Smooth muscle cell (in vitro differentiated cells): ENCODE data around the gene SRGAP3. TPM values are rescaled to one million over a fixed set of nuclear protein-coding genes. Genes with fewer than 3 reads are reported as not detected.

ENCODE experiments used
- DNase-seq: peaks from one replicate; lab custom pipeline; 2025; ENCODE audit not compliant: unreplicated experiment; lab: John Stamatoyannopoulos, UW
- H2AFZ ChIP-seq: fragments of 200-600 bp; sonication (generic); 2 replicates; pipeline ENCODE4 v1.6.0; 2016; ENCODE audit warnings: antibody characterized with exemption, low read depth, mild to moderate bottlenecking
- H3F3A ChIP-seq: fragments of 200-600 bp; sonication (generic); 2 replicates; pipeline ENCODE4 v1.6.0; 2017; ENCODE audit warnings: antibody characterized with exemption, low read depth
- H3K27ac ChIP-seq: fragments of 200-600 bp; sonication (generic); 2 replicates; pipeline ENCODE4 v1.5.1; 2016; ENCODE audit warnings: low read depth, mild to moderate bottlenecking
- H3K27me3 ChIP-seq: fragments of 200-600 bp; sonication (generic); 2 replicates; pipeline ENCODE4 v1.6.1; 2016; ENCODE audit warnings: low read depth, mild to moderate bottlenecking
- H3K36me3 ChIP-seq: fragments of 200-600 bp; sonication (generic); 2 replicates; pipeline ENCODE4 v1.5.1; 2016; ENCODE audit warnings: low read depth
- H3K4me1 ChIP-seq: fragments of 200-600 bp; sonication (generic); 2 replicates; pipeline ENCODE4 v1.5.1; 2016; ENCODE audit warnings: low read depth
- H3K4me2 ChIP-seq: fragments of 200-600 bp; sonication (generic); 2 replicates; pipeline ENCODE4 v1.6.0; 2016; ENCODE audit warnings: mild to moderate bottlenecking
- H3K4me3 ChIP-seq: fragments of 200-600 bp; sonication (generic); 2 replicates; pipeline ENCODE4 v1.5.1; 2016; ENCODE audit warnings: mild to moderate bottlenecking
- H3K79me2 ChIP-seq: fragments of 200-600 bp; sonication (generic); 2 replicates; pipeline ENCODE4 v1.6.0; 2016; ENCODE audit warnings: low read depth, mild to moderate bottlenecking
- H3K9ac ChIP-seq: fragments of 200-600 bp; sonication (generic); 2 replicates; pipeline ENCODE4 v1.6.0; 2016; ENCODE audit warnings: low read depth
- H3K9me3 ChIP-seq: fragments of 200-600 bp; sonication (generic); replicated peaks from 2 replicates; pipeline ENCODE4 v1.5.1; 2016; ENCODE audit warnings: low read depth
- H4K20me1 ChIP-seq: fragments of 200-600 bp; sonication (generic); 2 replicates; pipeline ENCODE4 v1.6.0; 2016; ENCODE audit warnings: low read depth
- CTCF ChIP-seq: fragments of 200-600 bp; sonication (generic); IDR thresholded peaks from 2 replicates; pipeline ENCODE4 v1.5.1; 2017; ENCODE audit warnings: borderline replicate concordance, mild to moderate bottlenecking, antibody characterized with exemption; ENCODE audit not compliant: insufficient read depth, poor library complexity, severe bottlenecking
- WGBS: methylation state at CpG from one replicate; pipeline ENCODE4 v1.1.7; 2016; ENCODE audit warnings: low lambda C conversion rate; 5-methylcytosine and 5-hydroxymethylcytosine counted together
- polyA plus RNA-seq: library from polyadenylated mRNA; unstranded; fragments of >200 nt; fragmentation: Nextera tagmentation; extraction: Ambion mirVana; gene quantifications from 2 replicates; pipeline ENCODE4 v1.2.1, GENCODE V29; 2016
- total RNA-seq: library from RNA; depleted of rRNA; stranded (reverse); fragments of >200 nt; gene quantifications from 2 replicates; pipeline ENCODE4 v1.2.3, GENCODE V29; 2014

SRGAP3 gene
- total and polyA plus RNA-seq, 2 experiments from 2014 or later: 1.5 to 3.1 TPM

DNA sequence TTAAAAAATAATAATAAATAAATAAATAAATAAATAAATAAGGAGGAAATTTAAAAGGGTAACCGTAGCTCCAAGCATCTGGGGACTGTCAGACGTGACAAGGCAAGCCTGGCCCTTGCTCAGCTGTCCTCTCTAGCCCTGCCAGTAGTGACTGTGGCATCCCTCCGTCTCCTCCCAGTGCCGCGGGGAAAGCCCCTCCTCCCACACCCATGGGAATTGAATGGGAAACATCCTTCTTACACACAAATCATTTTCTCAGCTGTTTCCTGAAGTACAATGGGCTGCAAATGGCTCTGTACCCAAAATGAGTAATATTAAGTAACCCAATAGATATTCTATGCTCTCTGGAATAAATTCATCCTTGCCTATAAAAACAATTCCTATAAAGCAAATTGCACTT is 184.6 kb downstream of the SRGAP3 start:
- H3K4me1 ChIP-seq: no peaks in the 10 kb centered on the region
- no peak overlapping the region for H2AFZ ChIP-seq
- no peaks in the 10 kb centered on the region for H3F3A ChIP-seq
- H3K27ac ChIP-seq: no peak overlapping the region
- H3K36me3 ChIP-seq: no peaks in the 10 kb centered on the region
- WGBS: 66% methylated on average over 5 of the region's 5 CpGs
- no peak overlapping the region for H3K4me3 ChIP-seq
- no peaks in the 10 kb centered on the region for H3K9me3 ChIP-seq
- H3K79me2 ChIP-seq: no peaks in the 10 kb centered on the region
- H3K9ac ChIP-seq: no peak overlapping the region
- H3K4me2 ChIP-seq: no peak overlapping the region
- DNase-seq: no peak
- H4K20me1 ChIP-seq: no peaks in the 10 kb centered on the region
- TF ChIP-seq CTCF: no peak
- H3K27me3 ChIP-seq: no peaks in the 10 kb centered on the region

- no peak for DNase-seq
- no peak overlapping the region for H3K9ac ChIP-seq
- no peaks in the 10 kb centered on the region for H3K36me3 ChIP-seq
- H3K4me3 ChIP-seq: no peak overlapping the region
- H2AFZ ChIP-seq: no peak overlapping the region
- H3K9me3 ChIP-seq: no peaks in the 10 kb centered on the region
- no peak overlapping the region for H3K4me2 ChIP-seq
- H3K4me1 ChIP-seq: no peaks in the 10 kb centered on the region
- no peaks in the 10 kb centered on the region for H3K27me3 ChIP-seq
- no peaks in the 10 kb centered on the region for H3F3A ChIP-seq
- no peaks in the 10 kb centered on the region for H3K79me2 ChIP-seq
- H4K20me1 ChIP-seq: no peaks in the 10 kb centered on the region
- over 99% methylated on average over 9 of the region's 9 CpGs for WGBS
- no peak overlapping the region for H3K27ac ChIP-seq
- no peak for TF ChIP-seq CTCF
Observed at GRCh38 chr3:9064251-9064650, 185.2 kb downstream of the SRGAP3 start.

GRCh38 chr3:9062570-9062969 is 186.9 kb downstream of the SRGAP3 start:
- no peak overlapping the region for H3K4me2 ChIP-seq
- no peak for DNase-seq
- no peak overlapping the region for H3K9ac ChIP-seq
- H3K27ac ChIP-seq: no peak overlapping the region
- H3K4me3 ChIP-seq: no peak overlapping the region
- H2AFZ ChIP-seq: no peak overlapping the region
- 41% methylated on average over 1 of the region's 1 CpG for WGBS
- no peaks in the 10 kb centered on the region for H3F3A ChIP-seq
- H4K20me1 ChIP-seq: no peaks in the 10 kb centered on the region
- H3K4me1 ChIP-seq: no peaks in the 10 kb centered on the region
- no peak for TF ChIP-seq CTCF
- no peaks in the 10 kb centered on the region for H3K79me2 ChIP-seq
- H3K36me3 ChIP-seq: no peaks in the 10 kb centered on the region
- no peaks in the 10 kb centered on the region for H3K9me3 ChIP-seq
- H3K27me3 ChIP-seq: no peaks in the 10 kb centered on the region

DNA sequence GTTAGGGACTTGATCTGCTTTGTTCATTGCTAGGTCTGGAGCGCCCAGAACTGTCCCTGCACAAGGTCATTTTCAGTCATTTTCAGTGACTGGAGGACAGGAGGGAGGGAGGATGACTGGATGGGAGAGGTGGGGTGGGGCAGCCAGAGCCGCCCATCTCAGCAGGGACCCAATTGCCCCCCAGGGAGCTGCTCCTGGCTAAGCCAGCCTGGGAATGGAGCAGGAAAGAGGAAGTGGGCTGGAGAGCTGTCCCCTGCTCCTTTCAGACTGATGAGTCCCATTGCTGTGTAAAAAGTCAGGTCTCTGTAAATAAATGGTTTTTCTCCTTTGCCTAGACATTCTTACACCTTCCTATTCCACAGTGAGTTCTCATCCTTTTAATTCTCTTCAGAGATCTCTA is 187.8 kb downstream of the SRGAP3 start:
- H3K9ac ChIP-seq: no peak overlapping the region
- no peaks in the 10 kb centered on the region for H3F3A ChIP-seq
- TF ChIP-seq CTCF: no peak
- no peak overlapping the region for H3K27ac ChIP-seq
- no peak overlapping the region for H3K4me2 ChIP-seq
- H3K4me3 ChIP-seq: no peak overlapping the region
- no peaks in the 10 kb centered on the region for H3K27me3 ChIP-seq
- H3K9me3 ChIP-seq: no peaks in the 10 kb centered on the region
- no peaks in the 10 kb centered on the region for H3K79me2 ChIP-seq
- H3K36me3 ChIP-seq: no peaks in the 10 kb centered on the region
- 87% methylated on average over 2 of the region's 2 CpGs for WGBS
- no peaks in the 10 kb centered on the region for H3K4me1 ChIP-seq
- H4K20me1 ChIP-seq: no peaks in the 10 kb centered on the region
- no peak for DNase-seq
- no peak overlapping the region for H2AFZ ChIP-seq
